ENCODE results near the gene EHD3.

EHD3 gene

GRCh38 chr2:31208240-31208639, 25.7 kb upstream of the EHD3 start:
- no peak for DNase-seq (ENCODE audit: low read depth)
- TF ChIP-seq CTCF (conservative IDR thresholded peaks at IDR 0.05; ENCODE audit: low read length), result no peak
- no peak overlapping the region for H3K4me3 ChIP-seq (ENCODE audit: low read length)

- TF ChIP-seq CTCF (conservative IDR thresholded peaks at IDR 0.05; ENCODE audit: low read length), result no peak
- no peak for DNase-seq (ENCODE audit: low read depth)
- no peak overlapping the region for H3K4me3 ChIP-seq (ENCODE audit: low read length)
These were observed 21.0 kb upstream of the EHD3 start for GRCh38 chr2:31212659-31213600.

GRCh38 chr2:31213601-31214443, 20.1 kb upstream of the EHD3 start:
- TF ChIP-seq CTCF (conservative IDR thresholded peaks at IDR 0.05; ENCODE audit: low read length), result no peak
- H3K4me3 ChIP-seq (ENCODE audit: low read length), result no peak overlapping the region
- DNase-seq (ENCODE audit: low read depth), result no peak

GRCh38 chr2:31214444-31214915, 19.5 kb upstream of the EHD3 start:
- DNase-seq (ENCODE audit: low read depth), result no peak
- no peak overlapping the region for H3K4me3 ChIP-seq (ENCODE audit: low read length)
- no peak for TF ChIP-seq CTCF (conservative IDR thresholded peaks at IDR 0.05; ENCODE audit: low read length)

- no peak for DNase-seq (ENCODE audit: low read depth)
- no peak overlapping the region for H3K4me3 ChIP-seq (ENCODE audit: low read length)
- no peak for TF ChIP-seq CTCF (conservative IDR thresholded peaks at IDR 0.05; ENCODE audit: low read length)
These were observed 17.2 kb upstream of the EHD3 start for GRCh38 chr2:31216734-31217133.

GRCh38 chr2:31217465-31218200, 16.3 kb upstream of the EHD3 start, which contains the start of gene CAPN14:
TSS of gene CAPN14 (minus strand) at chr2:31217515. CDS start at chr2:31205447, 12,068 bp downstream.
- no peak within 1 kb of the TSS for H3K4me3 ChIP-seq (ENCODE audit: low read length)
- DNase-seq (ENCODE audit: low read depth), result no peak
- TF ChIP-seq CTCF (conservative IDR thresholded peaks at IDR 0.05; ENCODE audit: low read length), result no peak

All from AG10803 (cell line).